ENCODE data around the gene TBC1D23.
A peak's percentile ranks its signal among the peaks of the same experiment; 100 is the strongest.
"Not testable (repeated sequence)": the region's sequence is repeated elsewhere in the genome, so short reads cannot be mapped to it uniquely, and the experiment has no call there.

The TBC1D23 gene

GRCh38 chr3:100310355-100310965 lies 49.7 kb downstream of the TBC1D23 start:
- no peak for DNase-seq

- DNase-seq = no peak
These were observed 50.2 kb downstream of the TBC1D23 start for GRCh38 chr3:100311011-100311410.

DNA sequence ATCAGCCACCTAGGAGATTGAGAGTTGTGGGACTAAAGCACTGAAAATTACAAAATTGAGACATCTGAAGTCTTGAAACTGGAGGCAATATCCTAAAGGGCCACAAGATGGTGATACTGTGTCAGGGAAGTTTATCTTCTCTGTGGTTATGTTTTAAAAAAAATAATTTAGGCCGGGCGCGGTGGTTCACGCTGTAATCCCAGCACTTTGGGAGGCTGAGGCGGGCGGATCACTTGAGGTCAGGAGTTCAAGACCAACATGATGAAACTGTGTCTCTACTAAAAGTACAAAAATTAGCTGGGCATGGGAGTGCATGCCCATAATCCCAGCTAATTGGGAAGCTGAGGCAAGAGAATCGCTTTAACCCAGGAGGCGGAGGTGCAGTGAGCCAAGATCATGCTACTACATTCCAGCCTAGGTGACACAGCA lies 55.9 kb downstream of the TBC1D23 start:
- peak; percentile 61 for DNase-seq

GRCh38 chr3:100317912-100318311 lies 57.1 kb downstream of the TBC1D23 start:
- DNase-seq = no peak

GRCh38 chr3:100319951-100320350 lies 59.2 kb downstream of the TBC1D23 start:
- DNase-seq = no peak

DNA sequence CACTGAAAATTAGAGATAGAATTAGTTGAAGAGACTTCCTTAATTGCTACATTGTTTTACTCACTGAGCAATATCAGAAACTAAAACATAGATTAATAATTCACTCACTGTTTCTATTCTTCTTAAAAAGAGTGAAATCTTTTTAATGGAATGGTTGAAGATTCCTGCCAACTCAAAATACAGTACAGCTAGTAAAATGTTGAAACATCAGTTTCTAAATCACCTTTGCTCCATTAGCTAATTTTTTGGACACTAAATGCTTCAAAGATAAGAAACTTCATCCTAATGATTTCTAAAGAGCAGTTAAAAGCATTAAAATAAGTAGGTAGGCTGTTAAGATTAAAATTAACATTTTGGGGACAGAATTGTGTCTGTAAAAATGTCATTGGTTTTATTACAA lies 63.3 kb downstream of the TBC1D23 start:
- DNase-seq = no peak

GRCh38 chr3:100325827-100326226 lies 65.0 kb downstream of the TBC1D23 start:
- no peak for DNase-seq

DNA sequence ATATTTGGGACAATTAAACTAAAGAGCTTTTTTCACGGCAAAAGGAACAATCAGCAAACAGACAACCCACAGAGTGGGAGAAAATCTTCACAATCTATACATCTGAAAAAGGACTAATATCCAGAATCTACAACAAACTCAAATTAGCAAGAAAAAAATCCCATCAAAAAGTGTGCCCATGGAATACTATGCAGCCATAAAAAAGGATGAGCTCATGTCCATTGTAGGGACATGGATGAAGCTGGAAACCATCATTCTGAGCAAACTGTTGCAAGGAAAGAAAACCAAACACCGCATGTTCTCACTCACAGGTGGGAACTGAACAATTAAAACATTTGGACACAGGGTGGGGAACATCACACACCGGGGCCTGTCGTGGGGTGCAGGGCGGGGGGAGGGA lies 66.6 kb downstream of the TBC1D23 start:
- not testable (repeated sequence) for DNase-seq

DNA sequence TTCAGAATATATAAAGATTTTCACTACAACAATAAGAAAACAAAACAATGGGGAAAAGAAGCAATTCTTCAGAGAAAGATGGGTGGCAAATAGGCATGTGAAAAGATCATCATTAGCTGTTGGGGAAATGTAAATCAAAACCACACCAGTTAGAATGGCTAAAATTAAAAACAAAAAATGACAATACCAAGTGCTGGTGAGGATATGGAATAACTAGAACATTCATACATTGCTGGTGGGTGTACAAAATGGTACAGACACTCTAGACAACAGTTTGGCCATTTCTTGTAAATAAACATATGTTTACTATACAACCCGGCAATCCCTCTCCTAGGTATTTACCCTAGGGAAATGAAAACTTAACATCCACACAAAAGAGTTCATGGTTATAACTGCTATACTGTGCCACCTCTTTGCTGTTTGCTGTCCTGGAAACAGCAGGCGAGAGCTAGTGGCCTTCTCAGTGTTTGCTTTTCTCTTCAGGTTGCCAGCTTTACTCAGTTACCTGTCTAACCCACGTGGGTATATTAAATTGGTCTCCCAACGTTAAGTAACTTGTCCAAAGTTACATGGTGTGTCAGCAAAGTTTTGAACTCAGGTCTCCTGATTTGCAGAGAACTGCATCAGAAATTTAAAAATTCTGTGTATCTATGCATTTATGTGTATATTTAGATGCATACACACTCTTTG lies 69.2 kb downstream of the TBC1D23 start:
- DNase-seq = no peak

GRCh38 chr3:100330651-100331050 lies 69.9 kb downstream of the TBC1D23 start:
- no peak for DNase-seq

- no peak for DNase-seq
These were observed 70.9 kb downstream of the TBC1D23 start for GRCh38 chr3:100331660-100332059.

DNA sequence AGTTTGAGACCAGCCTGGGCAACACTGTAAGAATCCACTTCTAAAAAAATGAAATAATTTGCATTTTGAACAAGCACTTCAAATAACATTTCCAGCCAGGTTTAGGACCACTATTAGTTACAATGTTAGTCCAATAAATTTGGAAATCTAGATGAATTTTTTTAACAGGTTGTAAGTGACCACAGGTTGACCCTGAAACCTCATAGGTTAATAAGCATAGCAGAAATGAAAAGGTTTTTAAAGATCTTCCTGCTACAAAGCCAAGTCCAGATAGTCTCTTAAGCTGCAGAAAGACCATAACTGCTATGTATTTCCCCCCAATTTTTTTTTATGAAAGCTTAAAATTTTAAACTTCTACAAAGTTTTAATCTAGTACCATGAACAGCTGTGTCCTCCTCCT lies 72.3 kb downstream of the TBC1D23 start:
- DNase-seq = no peak

DNA sequence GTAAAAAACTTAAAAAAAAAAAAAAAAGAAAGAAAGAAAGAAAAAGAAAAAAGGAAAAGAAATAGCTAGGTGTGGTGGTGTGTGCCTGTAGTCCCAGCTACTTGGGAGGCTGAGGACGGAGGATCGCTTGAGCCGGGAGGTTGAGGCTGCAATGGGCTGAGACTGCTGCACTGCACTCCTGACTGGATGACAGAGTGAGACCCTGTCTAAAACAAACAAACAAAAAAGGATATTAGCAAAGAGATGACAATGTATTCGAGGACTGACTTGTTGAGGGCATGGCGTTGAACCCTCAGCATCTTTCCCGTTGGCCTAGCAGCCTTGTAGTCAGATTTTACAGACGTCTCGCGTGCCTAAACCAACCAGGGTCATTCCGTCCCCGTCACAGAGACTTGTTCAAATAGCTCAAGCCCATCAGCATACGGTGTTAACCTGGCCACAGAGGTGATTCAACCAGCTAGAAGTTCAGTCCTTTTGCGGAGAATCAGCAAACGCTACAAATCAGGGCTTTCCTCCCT lies 73.2 kb downstream of the TBC1D23 start:
- no peak for DNase-seq

- peak; percentile 67 for DNase-seq
These were observed 73.9 kb downstream of the TBC1D23 start, which contains the start of gene NIT2 for GRCh38 chr3:100334488-100335351. Gene NIT2 (plus strand): TSS chr3:100334757. CDS start chr3:100334792, 35 bp downstream.

DNA sequence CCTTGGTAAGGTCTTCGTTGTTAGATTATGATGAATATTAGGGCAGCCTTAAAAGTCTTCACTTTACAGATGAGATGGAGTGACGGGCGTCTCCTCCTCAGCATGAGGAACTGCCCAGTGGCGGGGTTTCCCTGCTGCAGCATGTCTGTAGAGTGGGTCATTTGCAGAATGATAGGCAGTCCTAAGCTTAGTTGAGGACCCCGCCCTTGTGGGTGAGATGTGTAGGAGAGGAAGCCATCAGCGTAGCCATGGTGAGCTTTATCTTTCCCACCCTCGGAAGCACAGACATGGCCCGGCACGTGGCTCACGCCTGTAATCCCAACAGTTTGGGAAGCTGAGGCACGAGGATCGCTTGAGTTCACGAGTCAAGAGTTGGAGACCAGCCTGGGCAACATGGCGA lies 74.6 kb downstream of the TBC1D23 start:
- peak; percentile 5 for DNase-seq

GRCh38 chr3:100336229-100336628 lies 75.4 kb downstream of the TBC1D23 start:
- not testable (repeated sequence) for DNase-seq

DNA sequence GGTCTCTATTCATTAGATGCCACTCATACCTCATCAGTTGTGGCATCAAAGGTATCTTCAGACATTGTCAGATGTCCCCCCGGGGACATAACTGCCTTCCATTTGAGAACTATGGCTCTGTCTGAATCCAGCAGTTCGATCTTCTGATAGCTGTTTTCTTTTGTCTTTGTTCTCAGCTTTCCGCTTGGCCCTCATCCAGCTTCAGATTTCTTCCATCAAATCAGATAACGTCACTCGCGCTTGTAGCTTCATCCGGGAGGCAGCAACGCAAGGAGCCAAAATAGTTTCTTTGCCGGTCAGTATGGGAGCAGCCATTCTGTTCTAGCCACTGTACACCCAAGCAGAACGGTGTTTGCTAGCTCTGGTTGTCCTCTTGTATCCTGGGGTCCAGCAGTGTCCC lies 78.1 kb downstream of the TBC1D23 start:
- DNase-seq = no peak

GRCh38 chr3:100339786-100340185 lies 79.0 kb downstream of the TBC1D23 start:
- DNase-seq = no peak

GRCh38 chr3:100340527-100340926 lies 79.7 kb downstream of the TBC1D23 start:
- no peak for DNase-seq

- DNase-seq = no peak
These were observed 87.9 kb downstream of the TBC1D23 start for GRCh38 chr3:100348727-100349126.

DNA sequence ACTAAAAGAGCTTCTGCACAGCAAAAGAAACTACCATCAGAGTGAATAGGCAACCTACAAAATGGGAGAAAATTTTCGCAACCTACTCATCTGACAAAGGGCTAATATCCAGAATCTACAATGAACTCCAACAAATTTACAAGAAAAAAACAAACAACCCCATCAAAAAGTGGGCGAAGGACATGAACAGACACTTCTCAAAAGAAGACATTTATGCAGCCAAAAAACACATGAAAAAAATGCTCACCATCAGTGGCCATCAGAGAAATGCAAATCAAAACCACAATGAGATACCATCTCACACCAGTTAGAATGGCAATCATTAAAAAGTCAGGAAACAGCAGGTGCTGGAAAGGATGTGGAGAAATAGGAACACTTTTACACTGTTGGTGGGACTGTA lies 91.0 kb downstream of the TBC1D23 start:
- DNase-seq = not testable (repeated sequence)

DNA sequence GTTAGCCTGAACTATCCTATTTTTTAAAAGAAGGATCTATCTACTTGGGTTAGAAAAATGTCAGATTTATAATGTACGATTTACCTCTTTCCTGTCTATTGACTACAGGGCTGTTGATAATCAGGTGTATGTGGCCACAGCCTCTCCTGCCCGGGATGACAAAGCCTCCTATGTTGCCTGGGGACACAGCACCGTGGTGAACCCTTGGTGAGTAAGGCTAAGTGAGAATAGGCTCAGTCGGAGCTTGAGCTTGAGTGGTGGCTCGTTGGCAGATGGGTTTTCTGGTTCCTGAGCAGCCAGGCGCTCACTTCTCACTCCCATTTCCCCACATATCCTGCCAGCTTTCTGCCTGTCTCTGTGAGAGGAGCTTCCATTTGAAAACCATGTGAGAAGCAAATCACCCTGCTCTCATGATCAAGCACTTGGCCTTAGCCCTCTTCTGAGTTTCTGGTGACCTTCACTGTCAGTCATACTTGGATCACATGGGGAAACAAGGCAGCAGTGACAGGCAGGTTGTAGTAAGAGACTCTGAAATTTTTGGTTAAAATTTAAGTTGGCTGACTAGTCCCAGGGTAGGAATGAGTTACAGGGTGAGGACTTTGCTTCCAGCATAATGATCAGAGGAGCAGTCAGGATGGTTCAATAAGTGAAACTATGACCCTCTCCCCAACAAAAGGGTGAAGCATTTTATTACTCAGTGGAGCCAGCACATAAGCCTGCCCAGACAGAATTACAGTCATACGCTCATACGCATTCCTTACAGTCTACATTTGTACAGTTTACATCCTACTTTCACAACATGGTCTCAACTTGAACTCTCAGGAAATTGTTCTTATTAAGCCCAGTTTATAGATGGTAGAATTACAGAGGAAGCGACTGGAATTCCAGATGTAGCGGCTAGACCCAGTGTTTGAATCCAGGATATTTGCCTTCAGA lies 91.8 kb downstream of the TBC1D23 start:
- DNase-seq = peak; percentile 82

All from fibroblast of skin of right quadriceps (primary cell).